Measurements from ENCODE around the gene ADCY1.

DNA sequence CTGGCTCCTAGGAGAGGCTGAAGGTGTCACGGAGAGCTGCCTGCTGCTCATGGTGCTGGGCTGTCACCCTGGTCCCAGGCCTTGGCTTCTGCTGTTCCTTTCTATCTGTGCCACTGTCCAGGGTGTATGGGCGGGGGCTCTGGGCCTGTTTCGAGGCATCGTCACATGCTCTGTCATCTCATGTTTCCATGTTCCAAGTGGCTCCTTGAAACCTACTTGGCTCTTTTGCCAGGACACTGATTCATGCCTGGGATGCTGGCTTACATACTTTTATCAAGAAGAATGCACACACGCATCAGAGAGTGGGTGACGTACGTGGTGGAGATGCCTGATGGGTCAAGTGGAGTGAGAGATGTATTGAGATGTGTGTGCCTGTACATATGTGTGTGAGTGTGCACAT, 50.9 kb downstream of the ADCY1 start:
- no peak for TF ChIP-seq POLR2A (IDR thresholded peaks at IDR 0.05)
- TF ChIP-seq, protein P1, sequence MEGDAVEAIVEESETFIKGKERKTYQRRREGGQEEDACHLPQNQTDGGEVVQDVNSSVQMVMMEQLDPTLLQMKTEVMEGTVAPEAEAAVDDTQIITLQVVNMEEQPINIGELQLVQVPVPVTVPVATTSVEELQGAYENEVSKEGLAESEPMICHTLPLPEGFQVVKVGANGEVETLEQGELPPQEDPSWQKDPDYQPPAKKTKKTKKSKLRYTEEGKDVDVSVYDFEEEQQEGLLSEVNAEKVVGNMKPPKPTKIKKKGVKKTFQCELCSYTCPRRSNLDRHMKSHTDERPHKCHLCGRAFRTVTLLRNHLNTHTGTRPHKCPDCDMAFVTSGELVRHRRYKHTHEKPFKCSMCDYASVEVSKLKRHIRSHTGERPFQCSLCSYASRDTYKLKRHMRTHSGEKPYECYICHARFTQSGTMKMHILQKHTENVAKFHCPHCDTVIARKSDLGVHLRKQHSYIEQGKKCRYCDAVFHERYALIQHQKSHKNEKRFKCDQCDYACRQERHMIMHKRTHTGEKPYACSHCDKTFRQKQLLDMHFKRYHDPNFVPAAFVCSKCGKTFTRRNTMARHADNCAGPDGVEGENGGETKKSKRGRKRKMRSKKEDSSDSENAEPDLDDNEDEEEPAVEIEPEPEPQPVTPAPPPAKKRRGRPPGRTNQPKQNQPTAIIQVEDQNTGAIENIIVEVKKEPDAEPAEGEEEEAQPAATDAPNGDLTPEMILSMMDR (IDR thresholded peaks at IDR 0.05), result no peak
